ENCODE results near the gene ARHGAP26.

- no peak for TF ChIP-seq CTCF (IDR thresholded peaks at IDR 0.05; ENCODE audit: low read depth, low read length, poor library complexity, severe bottlenecking)
- no peak for TF ChIP-seq EZH2phosphoT487 (IDR thresholded peaks at IDR 0.05; ENCODE audit: borderline replicate concordance, low read length)
Observed at GRCh38 chr5:142851731-142852130, 81.6 kb downstream of the ARHGAP26 start.

Data from DOHH2 (cell line).